Liver (tissue), 9 donors: Measurements from ENCODE around the gene WWOX. TPM values are rescaled to one million over a fixed set of nuclear protein-coding genes. Genes with fewer than 3 reads are reported as not detected.

Source experiments
- DNase-seq: peaks from one replicate; pipeline ENCODE4 v3.0.0-alpha.2; 2017; ENCODE audit warnings: low spot score
- H3K27ac ChIP-seq, 2 donors: one replicate each; pipeline ENCODE4 v1.7.0; 2013; ENCODE audit warnings: inconsistent platforms in 2 of 2, low read length in 2 of 2, control low read depth in 1 of 2, low read depth in 1 of 2, mild to moderate bottlenecking in 1 of 2
- H3K27me3 ChIP-seq, 4 donors: one replicate each; pipeline versions ENCODE4 v1.6.1 to v1.7.0; 2013; ENCODE audit warnings: low read length in 3 of 4, inconsistent platforms in 1 of 4, mild to moderate bottlenecking in 1 of 4, moderate library complexity in 1 of 4; ENCODE audit not compliant: control insufficient read depth in 4 of 4, insufficient read depth in 4 of 4
- H3K36me3 ChIP-seq, 4 donors: one replicate each; pipeline versions ENCODE4 v1.6.1 to v1.7.0; 2013; ENCODE audit warnings: low read length in 3 of 4, mild to moderate bottlenecking in 3 of 4, low read depth in 1 of 4, moderate library complexity in 1 of 4; ENCODE audit not compliant: control insufficient read depth in 4 of 4, insufficient read depth in 3 of 4
- H3K4me1 ChIP-seq, 4 donors: one replicate each; pipeline versions ENCODE4 v1.6.1 to v1.7.0; 2013; ENCODE audit warnings: low read length in 3 of 4, mild to moderate bottlenecking in 3 of 4, moderate library complexity in 1 of 4; ENCODE audit not compliant: control insufficient read depth in 4 of 4, insufficient read depth in 4 of 4
- H3K4me3 ChIP-seq, 3 donors: one replicate each; pipeline versions ENCODE4 v1.6.1 to v1.7.0; 2013; ENCODE audit warnings: low read length in 3 of 3, control low read depth in 1 of 3, low read depth in 1 of 3, mild to moderate bottlenecking in 1 of 3
- H3K9ac ChIP-seq, 2 donors: one replicate each; pipeline ENCODE4 v1.7.0; 2013; ENCODE audit warnings: low read length in 2 of 2, mild to moderate bottlenecking in 2 of 2, moderate library complexity in 2 of 2, control low read depth in 1 of 2, low read depth in 1 of 2
- H3K9me3 ChIP-seq, 4 donors: one replicate each; pipeline versions ENCODE4 v1.6.1 to v1.7.0; 2013; ENCODE audit warnings: low read length in 3 of 4; ENCODE audit not compliant: control insufficient read depth in 4 of 4
- EGR1 ChIP-seq, 2 donors: IDR thresholded peaks; 2 replicates each; pipeline ENCODE4 v1.6.1; 2016 to 2018; ENCODE audit warnings: antibody characterized with exemption in 2 of 2, low read depth in 2 of 2
- FOXA1 ChIP-seq: IDR thresholded peaks from 2 replicates; pipeline ENCODE4 v1.6.1; 2016; ENCODE audit warnings: antibody characterized with exemption
- HNF4A ChIP-seq, 2 donors: conservative IDR thresholded peaks; 2 replicates each; pipeline ENCODE4 v1.6.1; 2016; ENCODE audit warnings: antibody characterized with exemption in 2 of 2, mild to moderate bottlenecking in 2 of 2
- JUND ChIP-seq, 2 donors: IDR thresholded peaks; 2 replicates each; pipeline ENCODE4 v1.6.1; 2016; ENCODE audit warnings: antibody characterized with exemption in 2 of 2
- NR2F2 ChIP-seq: IDR thresholded peaks from 2 replicates; pipeline ENCODE4 v1.6.1; 2016; ENCODE audit warnings: antibody characterized with exemption
- RAD21 ChIP-seq, 2 donors: IDR thresholded peaks; 2 replicates each; pipeline ENCODE4 v1.6.1; 2016; ENCODE audit warnings: antibody characterized with exemption in 2 of 2, mild to moderate bottlenecking in 2 of 2
- RXRA ChIP-seq, 2 donors: IDR thresholded peaks; 2 replicates each; pipeline ENCODE4 v1.6.1; 2017 to 2018; ENCODE audit warnings: antibody characterized with exemption in 2 of 2, mild to moderate bottlenecking in 1 of 2
- SP1 ChIP-seq: IDR thresholded peaks from 2 replicates; pipeline ENCODE4 v1.6.1; 2018; ENCODE audit warnings: antibody characterized with exemption, mild to moderate bottlenecking
- TAF1 ChIP-seq: conservative IDR thresholded peaks from 2 replicates; pipeline ENCODE4 v1.6.1; 2016; ENCODE audit warnings: antibody characterized with exemption, mild to moderate bottlenecking
- YY1 ChIP-seq: IDR thresholded peaks from 2 replicates; pipeline ENCODE4 v1.6.1; 2016; ENCODE audit warnings: antibody characterized with exemption, mild to moderate bottlenecking
- WGBS: extraction: QIAGEN DNeasy Blood & Tissue Kit; methylation state at CpG from one replicate; pipeline ENCODE4 v1.1.7; 2013; 5-methylcytosine and 5-hydroxymethylcytosine counted together
- polyA plus RNA-seq, 2 donors: library from polyadenylated mRNA; stranded (reverse) in 1 of 2; unstranded in 1 of 2; fragments of 200-250 nt in 1 of 2; fragments of >200 nt in 1 of 2; fragmentation: Nextera tagmentation in 1 of 2; extraction: Ambion mirVana in 1 of 2; gene quantifications; one replicate each; pipeline versions ENCODE4 v1.2.1 to v1.2.3, GENCODE V29; 2013 to 2015
- total RNA-seq, 2 donors: library from RNA; depleted of rRNA; stranded (reverse); fragments of >200 nt; gene quantifications; one replicate each; pipeline ENCODE4 v1.2.3, GENCODE V29; 2014
- TF ChIP-seq, protein P1 (sequence below): fragments of 150-350 bp; IDR thresholded peaks from 2 replicates; pipeline ENCODE4 v1.5.1; 2017; ENCODE audit warnings: improper control_type of control experiment, low read depth, low read length; ENCODE audit not compliant: missing input control
- TF ChIP-seq, protein P2 (sequence below): IDR thresholded peaks from 2 replicates; pipeline ENCODE4 v1.6.1; 2016; ENCODE audit warnings: antibody characterized with exemption
- TF ChIP-seq, protein P3 (sequence below): IDR thresholded peaks from 2 replicates; pipeline ENCODE4 v1.6.1; 2016; ENCODE audit warnings: antibody characterized with exemption
- donor health status: healthy.
- donor health status: healthy.
- donor health status: healthy.
- donor health status: healthy.
- donor health status: healthy.

WWOX gene
- total and polyA plus RNA-seq, 4 donors, result 9.8 to 46.0 (median 15.3) TPM

DNA sequence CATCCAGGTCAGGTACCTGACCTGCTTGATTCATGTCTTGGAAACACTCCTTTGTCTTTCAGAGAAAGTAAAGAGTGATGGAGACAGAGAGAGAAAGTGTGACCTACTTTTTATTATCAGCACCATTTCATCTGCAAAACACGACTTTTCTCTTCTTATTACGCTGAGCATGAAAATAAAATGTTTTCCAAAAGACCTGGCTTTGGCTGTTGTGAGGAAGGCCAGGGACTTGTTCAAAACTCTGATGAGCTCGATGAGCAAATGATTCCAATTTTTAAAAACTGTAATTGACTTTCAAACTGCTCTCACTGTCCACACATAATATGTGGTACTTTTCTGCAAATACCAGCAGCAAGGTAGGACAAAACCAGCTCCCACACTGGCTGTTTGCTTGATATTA lies 821.2 kb downstream of the WWOX start:
- no peak for DNase-seq

DNA sequence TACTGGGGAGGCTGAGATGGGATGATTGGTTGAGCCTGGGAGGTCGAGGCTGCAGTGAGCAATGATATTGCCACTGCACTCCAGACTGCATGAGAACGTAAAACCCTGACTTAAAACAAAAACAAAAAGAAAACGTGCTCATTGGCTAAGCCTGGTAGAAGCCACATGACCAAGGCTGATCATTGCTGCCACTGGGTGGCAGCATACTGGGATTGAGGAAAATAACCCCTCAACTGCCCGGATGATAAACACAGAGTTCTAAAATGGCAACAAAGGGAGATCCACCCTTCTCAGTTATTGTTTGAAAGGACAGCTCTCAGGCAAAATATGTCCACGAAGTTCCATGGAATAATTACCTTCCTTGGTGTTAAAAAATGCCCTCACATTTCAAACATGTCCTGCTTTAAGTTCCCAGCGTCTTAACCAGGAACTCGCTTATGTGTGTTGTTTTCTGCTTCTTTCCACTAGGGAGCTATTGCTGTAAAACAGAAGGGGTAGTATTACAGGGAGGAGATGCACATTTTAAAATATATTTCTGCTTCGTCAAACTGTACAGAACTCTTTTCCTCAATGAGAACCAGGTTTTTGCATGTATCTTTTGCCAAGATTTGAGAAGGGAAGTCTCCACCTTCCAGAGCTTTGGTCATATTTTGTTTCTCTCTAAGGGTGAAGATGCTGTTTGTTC lies 825.8 kb downstream of the WWOX start:
- Histone ChIP-seq H3K9ac (no peak overlapping the region), H3K27ac (no peak overlapping the region), H3K4me3 (no peak overlapping the region), H3K27me3 (no peaks in the 10 kb centered on the region), H3K9me3 (peaks cover 0 to 9% (median 7%) of the 10 kb centered on the region in 4 donors), H3K4me1 (no peaks in the 10 kb centered on the region), H3K36me3 (no peaks in the 10 kb centered on the region)
- peak; percentile 84 to 86 for TF ChIP-seq RAD21 (IDR thresholded peaks at IDR 0.05)
- no peak for TF ChIP-seq EGR1 (IDR thresholded peaks at IDR 0.05; ENCODE audit: low read depth in 2 of 2)
- no peak for TF ChIP-seq TAF1
- TF ChIP-seq SP1, result no peak
- TF ChIP-seq NR2F2, result no peak
- peak in 1 of 2 donors; percentile 13 for TF ChIP-seq HNF4A (conservative IDR thresholded peaks at IDR 0.05)
- TF ChIP-seq, protein P1, sequence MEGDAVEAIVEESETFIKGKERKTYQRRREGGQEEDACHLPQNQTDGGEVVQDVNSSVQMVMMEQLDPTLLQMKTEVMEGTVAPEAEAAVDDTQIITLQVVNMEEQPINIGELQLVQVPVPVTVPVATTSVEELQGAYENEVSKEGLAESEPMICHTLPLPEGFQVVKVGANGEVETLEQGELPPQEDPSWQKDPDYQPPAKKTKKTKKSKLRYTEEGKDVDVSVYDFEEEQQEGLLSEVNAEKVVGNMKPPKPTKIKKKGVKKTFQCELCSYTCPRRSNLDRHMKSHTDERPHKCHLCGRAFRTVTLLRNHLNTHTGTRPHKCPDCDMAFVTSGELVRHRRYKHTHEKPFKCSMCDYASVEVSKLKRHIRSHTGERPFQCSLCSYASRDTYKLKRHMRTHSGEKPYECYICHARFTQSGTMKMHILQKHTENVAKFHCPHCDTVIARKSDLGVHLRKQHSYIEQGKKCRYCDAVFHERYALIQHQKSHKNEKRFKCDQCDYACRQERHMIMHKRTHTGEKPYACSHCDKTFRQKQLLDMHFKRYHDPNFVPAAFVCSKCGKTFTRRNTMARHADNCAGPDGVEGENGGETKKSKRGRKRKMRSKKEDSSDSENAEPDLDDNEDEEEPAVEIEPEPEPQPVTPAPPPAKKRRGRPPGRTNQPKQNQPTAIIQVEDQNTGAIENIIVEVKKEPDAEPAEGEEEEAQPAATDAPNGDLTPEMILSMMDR, result peak; percentile 74
- no peak for TF ChIP-seq JUND (IDR thresholded peaks at IDR 0.05)
- WGBS, result 53% methylated on average over 8 of the region's 8 CpGs
- DNase-seq, result no peak

More for the DNA sequence above, 821.2 kb downstream of the WWOX start:
- no peaks in the 10 kb centered on the region for H3K36me3 ChIP-seq
- H3K27me3 ChIP-seq, result no peaks in the 10 kb centered on the region
- no peak overlapping the region for H3K9ac ChIP-seq
- WGBS, result 82% methylated on average over 3 of the region's 3 CpGs
- H3K4me3 ChIP-seq, result no peak overlapping the region
- H3K27ac ChIP-seq, result no peak overlapping the region
- TF ChIP-seq SP1, result no peak
- no peak for TF ChIP-seq JUND (IDR thresholded peaks at IDR 0.05)
- no peak for TF ChIP-seq RXRA (IDR thresholded peaks at IDR 0.05)
- no peak for TF ChIP-seq RAD21 (IDR thresholded peaks at IDR 0.05)
- TF ChIP-seq, protein P1, result no peak
- no peak for TF ChIP-seq YY1
- TF ChIP-seq EGR1 (IDR thresholded peaks at IDR 0.05; ENCODE audit: low read depth in 2 of 2), result no peak
- TF ChIP-seq, protein P2, sequence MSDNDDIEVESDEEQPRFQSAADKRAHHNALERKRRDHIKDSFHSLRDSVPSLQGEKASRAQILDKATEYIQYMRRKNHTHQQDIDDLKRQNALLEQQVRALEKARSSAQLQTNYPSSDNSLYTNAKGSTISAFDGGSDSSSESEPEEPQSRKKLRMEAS, result no peak
- TF ChIP-seq HNF4A (conservative IDR thresholded peaks at IDR 0.05), result no peak
- TF ChIP-seq, protein P3, sequence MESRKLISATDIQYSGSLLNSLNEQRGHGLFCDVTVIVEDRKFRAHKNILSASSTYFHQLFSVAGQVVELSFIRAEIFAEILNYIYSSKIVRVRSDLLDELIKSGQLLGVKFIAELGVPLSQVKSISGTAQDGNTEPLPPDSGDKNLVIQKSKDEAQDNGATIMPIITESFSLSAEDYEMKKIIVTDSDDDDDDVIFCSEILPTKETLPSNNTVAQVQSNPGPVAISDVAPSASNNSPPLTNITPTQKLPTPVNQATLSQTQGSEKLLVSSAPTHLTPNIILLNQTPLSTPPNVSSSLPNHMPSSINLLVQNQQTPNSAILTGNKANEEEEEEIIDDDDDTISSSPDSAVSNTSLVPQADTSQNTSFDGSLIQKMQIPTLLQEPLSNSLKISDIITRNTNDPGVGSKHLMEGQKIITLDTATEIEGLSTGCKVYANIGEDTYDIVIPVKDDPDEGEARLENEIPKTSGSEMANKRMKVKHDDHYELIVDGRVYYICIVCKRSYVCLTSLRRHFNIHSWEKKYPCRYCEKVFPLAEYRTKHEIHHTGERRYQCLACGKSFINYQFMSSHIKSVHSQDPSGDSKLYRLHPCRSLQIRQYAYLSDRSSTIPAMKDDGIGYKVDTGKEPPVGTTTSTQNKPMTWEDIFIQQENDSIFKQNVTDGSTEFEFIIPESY, result no peak
- no peak for TF ChIP-seq FOXA1
- H3K4me1 ChIP-seq, result no peaks in the 10 kb centered on the region
- H3K9me3 ChIP-seq, result peaks cover 0 to 11% (median 7%) of the 10 kb centered on the region in 4 donors
